WERI-Rb-1 (cell line): ENCODE data around the gene PTGR1.

Experiments used
- DNase-seq: peaks from one replicate; pipeline ENCODE4 v3.0.0-alpha.2; 2020
- H3K27ac ChIP-seq: fragments of 250-450 bp; sonication (Bioruptor Pico); 2 replicates; pipeline ENCODE4 v1.5.1; 2020; ENCODE audit warnings: mild to moderate bottlenecking, moderate library complexity
- H3K27me3 ChIP-seq: fragments of 250-450 bp; sonication (Bioruptor Pico); 2 replicates; pipeline ENCODE4 v1.5.1; 2021; ENCODE audit warnings: mild to moderate bottlenecking, low read depth, moderate library complexity; ENCODE audit not compliant: insufficient read depth, severe bottlenecking
- H3K36me3 ChIP-seq: fragments of 250-450 bp; sonication (Bioruptor Pico); 2 replicates; pipeline ENCODE4 v1.5.1; 2020; ENCODE audit warnings: mild to moderate bottlenecking, moderate library complexity
- H3K4me3 ChIP-seq: 2 replicates; pipeline ENCODE4 v1.5.1; 2011; ENCODE audit warnings: low read depth, mild to moderate bottlenecking, control low read depth, low read length
- H3K9me3 ChIP-seq: fragments of 250-450 bp; sonication (Bioruptor Pico); 2 replicates; pipeline ENCODE4 v1.5.1; 2021; ENCODE audit warnings: mild to moderate bottlenecking, moderate library complexity; ENCODE audit not compliant: severe bottlenecking
- CTCF ChIP-seq: IDR thresholded peaks from 2 replicates; pipeline ENCODE4 v1.5.1; 2011; ENCODE audit warnings: low read depth, mild to moderate bottlenecking, control low read depth, inconsistent platforms, low read length

The PTGR1 gene

DNA sequence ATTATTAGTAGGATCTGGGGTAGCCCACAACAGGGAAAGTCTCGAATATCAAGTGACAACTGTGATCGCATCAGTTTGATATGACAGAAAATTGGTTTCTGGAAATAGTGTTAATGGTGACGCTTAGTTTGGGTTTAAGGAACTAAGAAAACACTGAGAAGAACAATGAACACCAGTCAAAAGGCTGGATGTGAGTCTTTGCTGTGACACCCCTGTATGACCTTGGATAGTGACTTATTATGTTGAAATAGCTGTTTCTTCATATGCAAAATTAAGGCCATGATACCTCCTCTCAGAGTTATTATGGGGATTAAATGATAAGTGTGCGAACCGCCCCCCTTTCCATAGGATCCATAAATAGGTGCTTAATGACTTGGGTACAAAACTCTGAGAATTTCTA is 32.6 kb upstream of the PTGR1 start:
- DNase-seq: no peak
- Histone ChIP-seq H3K27ac (no peak overlapping the region), H3K4me3 (peak overlapping the region; percentile 93), H3K36me3 (no peaks in the 10 kb centered on the region; the same call in 1 of the 2 replicates), H3K27me3 (no peaks in the 10 kb centered on the region), H3K9me3 (no peaks in the 10 kb centered on the region)
- no peak for TF ChIP-seq CTCF

GRCh38 chr9:111631214-111631971 is 31.9 kb upstream of the PTGR1 start, which contains the start of gene DNAJC25:
Gene DNAJC25, plus strand, starts transcription at chr9:111631334. Its CDS starts 74 bp downstream, at chr9:111631408.
- Histone ChIP-seq H3K27me3 (no peaks in the 10 kb centered on the region), H3K9me3 (no peaks in the 10 kb centered on the region), H3K27ac (peak within 1 kb of the TSS; percentile 75), H3K4me3 (peak within 1 kb of the TSS; percentile 93), H3K36me3 (no peaks in the 10 kb centered on the region; the same call in 1 of the 2 replicates)
- peak; percentile 99 for DNase-seq
- TF ChIP-seq CTCF: no peak

DNA sequence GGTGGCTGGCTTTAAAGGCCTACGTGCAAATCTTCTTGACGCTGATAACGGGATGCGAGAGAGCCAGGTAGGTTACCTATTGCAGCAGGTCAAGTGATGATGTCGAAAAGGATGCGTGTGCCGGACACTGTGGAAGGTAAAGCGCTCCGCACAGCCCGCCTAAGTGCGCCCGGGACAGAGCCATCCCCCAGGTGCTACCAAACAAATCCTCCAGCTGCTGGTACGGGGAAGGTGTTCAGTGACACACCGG is 31.4 kb upstream of the PTGR1 start:
- DNase-seq: no peak
- TF ChIP-seq CTCF: no peak

GRCh38 chr9:111630182-111630963 is 30.9 kb upstream of the PTGR1 start:
- H3K9me3 ChIP-seq: no peaks in the 10 kb centered on the region
- H3K4me3 ChIP-seq: peak overlapping the region; percentile 93
- no peaks in the 10 kb centered on the region; the same call in 1 of the 2 replicates for H3K36me3 ChIP-seq
- peak; percentile 20 for DNase-seq
- H3K27me3 ChIP-seq: no peaks in the 10 kb centered on the region
- no peak for TF ChIP-seq CTCF
- H3K27ac ChIP-seq: peak overlapping the region; percentile 45

More for the DNA sequence above, 31.4 kb upstream of the PTGR1 start:
- Histone ChIP-seq H3K4me3 (peak overlapping the region; percentile 93), H3K27ac (peak overlapping the region; percentile 45), H3K27me3 (no peaks in the 10 kb centered on the region), H3K9me3 (no peaks in the 10 kb centered on the region), H3K36me3 (no peaks in the 10 kb centered on the region; the same call in 1 of the 2 replicates)

DNA sequence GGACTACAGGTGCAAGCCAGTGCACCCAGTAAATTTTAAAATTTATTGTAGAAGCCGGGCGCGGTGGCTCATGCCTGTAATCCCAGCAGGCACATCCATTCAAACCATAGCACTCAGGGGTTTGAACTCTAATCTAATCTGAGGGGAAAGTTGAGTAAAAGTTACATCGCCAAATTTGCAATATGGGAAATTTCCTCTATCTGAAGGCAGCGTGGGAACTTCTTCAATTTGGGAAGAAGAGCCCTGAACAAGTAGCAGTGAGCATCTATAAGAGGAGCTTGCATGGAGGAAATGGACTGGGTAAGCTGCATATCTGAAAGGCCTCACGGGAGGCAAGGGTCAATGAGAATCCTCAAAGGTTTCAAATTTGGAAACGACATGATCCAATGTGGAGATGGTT is 29.0 kb upstream of the PTGR1 start:
- DNase-seq: no peak
- H3K27ac ChIP-seq: no peak overlapping the region
- TF ChIP-seq CTCF: no peak
- H3K27me3 ChIP-seq: no peaks in the 10 kb centered on the region
- no peaks in the 10 kb centered on the region; the same call in 1 of the 2 replicates for H3K36me3 ChIP-seq
- no peak overlapping the region for H3K4me3 ChIP-seq
- H3K9me3 ChIP-seq: no peaks in the 10 kb centered on the region
